Renal cortical epithelial cell (primary cell): ENCODE measurements around the gene LDLRAP1. TPM values are rescaled to one million over a fixed set of nuclear protein-coding genes. Genes with fewer than 3 reads are reported as not detected.

ENCODE experiments used
- DNase-seq: peaks from one replicate; pipeline ENCODE4 v3.0.0-alpha.2; 2011; ENCODE audit warnings: low read depth
- total RNA-seq: library from RNA; depleted of rRNA; stranded (reverse); fragments of >200 nt; gene quantifications from 2 replicates; pipeline ENCODE4 v1.2.3, GENCODE V29; 2014

LDLRAP1 gene
- total RNA-seq, 1 donor from 2014 or later, result 6.9 TPM

DNA sequence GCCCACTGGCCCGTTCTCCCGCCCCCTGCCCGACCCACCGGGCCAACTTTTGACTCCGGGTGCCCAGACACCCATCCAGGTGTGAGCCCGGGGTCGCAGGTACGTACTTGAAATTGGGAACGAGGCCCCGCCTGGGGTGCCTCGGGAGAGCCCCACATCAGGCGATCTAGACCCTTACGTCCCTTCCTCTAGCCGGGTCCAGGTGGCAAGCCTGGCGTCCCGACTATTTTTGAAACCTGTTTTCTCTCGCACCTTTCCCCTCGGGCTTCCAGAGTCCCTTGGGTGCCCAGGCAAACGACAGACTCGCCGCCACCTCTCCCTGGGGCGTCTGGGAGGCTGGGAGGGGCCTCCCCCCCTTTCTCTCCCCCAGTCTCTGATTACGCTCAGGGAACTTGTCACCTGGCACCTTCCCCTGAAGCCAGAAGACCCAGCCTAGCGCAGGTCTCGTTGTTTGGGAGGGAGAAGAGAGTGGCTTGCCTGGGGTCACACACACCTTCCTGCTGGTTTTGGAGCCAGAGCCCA, 898 bp downstream of the LDLRAP1 start:
- DNase-seq, result no peak

- no peak for DNase-seq
Measured at GRCh38 chr1:25544819-25545218, 1.4 kb downstream of the LDLRAP1 start.

DNA sequence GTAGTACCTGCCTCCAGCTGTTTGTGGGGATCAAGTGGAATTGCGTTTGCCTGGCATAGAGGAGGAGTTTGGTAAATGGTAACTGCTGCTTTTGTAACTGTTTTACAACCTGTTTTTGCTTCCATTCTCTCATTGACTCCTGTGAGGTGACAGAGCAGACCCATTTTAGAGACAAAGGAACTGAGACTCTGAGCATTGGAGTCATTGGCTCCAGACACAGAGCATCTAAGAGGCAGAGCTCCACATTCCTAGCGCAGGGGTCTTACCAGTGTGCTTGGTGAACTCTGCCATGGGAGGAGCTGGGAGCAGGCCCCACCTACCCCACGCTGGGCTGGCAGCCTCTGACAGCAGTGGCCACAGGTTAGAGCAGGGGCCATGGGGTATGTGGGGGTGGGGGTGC, 2.4 kb downstream of the LDLRAP1 start:
- no peak for DNase-seq

GRCh38 chr1:25546193-25546592, 2.8 kb downstream of the LDLRAP1 start:
- DNase-seq, result no peak

DNA sequence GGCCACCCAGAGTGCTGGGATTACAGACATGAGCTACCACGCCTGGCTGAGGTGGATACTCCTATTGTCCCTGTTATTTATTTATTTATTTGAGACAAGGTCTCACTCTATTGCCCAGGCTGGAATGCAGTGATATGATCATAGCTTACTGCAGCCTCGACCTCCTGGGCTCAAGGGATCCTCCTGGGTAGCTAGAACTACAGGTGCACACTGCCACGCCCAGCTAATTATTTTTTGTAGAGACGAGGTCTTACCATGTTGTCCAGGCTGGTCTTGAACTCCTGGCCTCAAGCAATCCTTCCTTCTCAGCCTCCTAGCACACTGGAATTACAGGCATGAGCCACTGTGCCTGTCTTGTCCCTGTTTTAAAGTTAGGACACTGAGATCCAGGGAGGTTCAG, 5.2 kb downstream of the LDLRAP1 start:
- no peak for DNase-seq

DNA sequence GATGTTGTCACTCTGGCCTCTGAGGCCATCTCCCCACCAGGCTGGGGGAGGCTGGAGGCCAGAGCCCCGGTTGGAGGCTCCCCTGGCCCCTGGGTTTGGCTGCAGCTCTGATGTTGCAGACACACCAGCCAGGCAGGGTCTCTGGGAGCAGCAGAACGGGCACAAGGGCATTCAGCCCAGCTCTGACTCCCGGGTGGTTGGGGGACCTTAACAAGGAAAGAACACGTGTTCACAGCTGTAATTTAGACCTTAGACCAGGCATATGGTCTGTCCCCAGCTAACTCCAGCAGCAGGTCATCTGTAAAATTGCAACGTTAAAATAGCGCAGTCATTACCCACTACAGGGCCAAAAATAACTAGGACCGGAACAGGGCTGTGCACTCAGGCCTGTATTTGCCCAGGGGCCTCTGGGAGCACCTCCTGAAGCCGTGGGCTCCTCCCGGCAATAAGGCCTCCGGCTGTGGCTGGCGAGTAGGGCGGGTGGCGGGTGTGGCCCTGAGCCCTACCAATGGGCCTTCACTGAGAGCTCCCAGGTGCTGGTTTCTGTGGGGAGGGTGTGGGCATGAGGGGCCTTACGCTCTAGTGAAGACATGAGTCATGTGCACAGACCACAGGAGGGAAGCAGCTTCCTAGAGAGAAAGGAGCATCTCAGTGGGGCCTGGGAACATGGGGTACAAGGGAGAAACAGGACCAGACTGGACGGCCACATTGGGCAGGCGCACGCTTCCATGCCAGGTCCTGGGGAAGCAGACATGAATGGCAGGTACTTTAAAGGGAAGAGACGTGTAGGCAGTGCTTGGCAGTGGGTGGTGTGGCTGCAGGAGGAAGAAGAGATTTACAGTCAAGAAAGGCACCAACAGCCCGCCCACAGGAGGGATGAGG, 6.1 kb downstream of the LDLRAP1 start:
- DNase-seq, result peak; percentile 67

DNA sequence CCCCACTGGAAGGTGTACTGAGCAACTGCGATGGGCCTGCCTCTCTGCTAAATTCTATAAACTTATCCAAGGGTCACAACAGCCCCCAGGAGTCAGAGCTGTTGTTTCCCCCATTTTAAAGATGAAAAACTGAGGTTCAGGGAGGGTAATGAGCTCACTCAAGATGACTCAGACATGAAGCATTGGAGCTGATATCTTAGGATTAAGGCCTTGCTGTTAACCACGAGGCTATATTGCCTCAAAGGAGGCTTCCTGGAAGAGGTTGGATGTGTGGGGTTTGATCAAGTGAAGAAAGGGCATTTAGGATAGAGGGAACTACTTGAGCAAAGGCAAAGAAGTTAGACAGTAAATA, 6.7 kb downstream of the LDLRAP1 start:
- DNase-seq, result peak; percentile 26

GRCh38 chr1:25550683-25551310, 7.4 kb downstream of the LDLRAP1 start:
- DNase-seq, result peak; percentile 40

GRCh38 chr1:25553749-25554429, 10.5 kb downstream of the LDLRAP1 start:
- DNase-seq, result no peak

- DNase-seq, result no peak
Measured at GRCh38 chr1:25554430-25554780, 11.0 kb downstream of the LDLRAP1 start.

DNA sequence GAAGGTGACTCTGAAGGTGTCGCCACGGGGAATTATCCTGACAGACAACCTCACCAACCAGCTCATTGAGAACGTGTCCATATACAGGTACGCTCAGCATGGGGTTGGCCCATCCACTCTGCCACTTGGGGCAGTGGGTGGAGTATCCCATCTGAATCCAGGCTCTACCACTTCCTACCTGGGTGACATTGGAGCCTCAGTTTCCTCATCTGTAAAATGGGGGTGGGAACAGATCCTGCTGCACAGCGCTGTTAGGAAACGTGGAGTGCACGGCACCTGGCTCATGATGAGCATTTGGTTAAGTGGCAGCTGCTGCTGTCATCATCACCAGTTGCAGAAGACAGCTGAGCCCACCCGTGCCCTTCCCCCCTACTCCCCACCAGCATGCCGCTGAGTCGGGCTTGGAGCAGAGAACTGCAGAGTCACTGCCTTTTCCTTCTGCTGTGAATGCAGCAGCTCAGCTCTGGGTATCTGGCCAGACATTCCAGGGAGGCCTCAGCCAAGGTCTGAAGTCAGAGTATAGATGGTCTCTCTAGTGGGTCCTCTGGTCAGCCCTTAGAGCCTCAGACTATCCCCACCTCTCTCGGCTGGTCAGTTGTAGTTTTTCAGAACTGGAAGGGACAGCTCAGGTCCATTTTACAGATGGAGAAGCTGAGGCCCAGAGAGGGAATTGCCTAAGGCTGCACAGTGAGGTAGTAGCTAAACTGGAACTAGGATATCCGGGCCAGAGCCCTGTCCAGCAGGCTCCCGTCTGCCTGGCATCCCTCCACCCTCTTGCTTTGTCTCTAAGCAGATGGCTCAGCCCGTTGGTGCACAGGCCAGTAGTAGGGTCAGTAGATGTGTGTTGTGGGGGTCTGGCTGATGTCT, 11.7 kb downstream of the LDLRAP1 start:
- no peak for DNase-seq

GRCh38 chr1:25555753-25556092, 12.3 kb downstream of the LDLRAP1 start:
- no peak for DNase-seq

DNA sequence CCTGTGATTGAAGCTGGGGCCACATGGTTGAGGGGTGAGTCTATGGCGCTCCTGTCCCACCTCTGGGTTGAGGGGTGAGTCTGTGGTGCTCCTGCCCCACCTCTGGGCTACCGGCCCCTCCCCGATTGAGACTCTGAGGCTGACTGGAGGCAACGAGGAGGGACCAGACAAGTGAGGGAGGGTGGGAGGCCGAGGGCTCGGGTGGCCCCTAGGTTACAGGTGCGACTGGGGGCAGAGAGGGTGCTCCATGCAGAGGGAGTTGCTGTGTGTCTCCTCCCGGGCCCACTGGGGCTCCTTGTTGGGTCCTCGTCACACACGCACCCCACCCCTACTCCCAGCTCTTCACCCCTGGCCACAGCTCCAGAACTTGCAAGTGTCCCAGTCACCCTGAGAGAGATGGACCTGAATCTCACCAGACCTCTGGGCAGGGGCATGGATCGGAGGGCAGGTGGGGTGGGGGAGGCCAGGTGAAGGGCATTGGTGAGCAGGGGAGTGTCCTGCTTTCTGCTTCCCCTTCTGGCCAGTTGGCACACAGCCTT, 12.8 kb downstream of the LDLRAP1 start:
- DNase-seq, result no peak

DNA sequence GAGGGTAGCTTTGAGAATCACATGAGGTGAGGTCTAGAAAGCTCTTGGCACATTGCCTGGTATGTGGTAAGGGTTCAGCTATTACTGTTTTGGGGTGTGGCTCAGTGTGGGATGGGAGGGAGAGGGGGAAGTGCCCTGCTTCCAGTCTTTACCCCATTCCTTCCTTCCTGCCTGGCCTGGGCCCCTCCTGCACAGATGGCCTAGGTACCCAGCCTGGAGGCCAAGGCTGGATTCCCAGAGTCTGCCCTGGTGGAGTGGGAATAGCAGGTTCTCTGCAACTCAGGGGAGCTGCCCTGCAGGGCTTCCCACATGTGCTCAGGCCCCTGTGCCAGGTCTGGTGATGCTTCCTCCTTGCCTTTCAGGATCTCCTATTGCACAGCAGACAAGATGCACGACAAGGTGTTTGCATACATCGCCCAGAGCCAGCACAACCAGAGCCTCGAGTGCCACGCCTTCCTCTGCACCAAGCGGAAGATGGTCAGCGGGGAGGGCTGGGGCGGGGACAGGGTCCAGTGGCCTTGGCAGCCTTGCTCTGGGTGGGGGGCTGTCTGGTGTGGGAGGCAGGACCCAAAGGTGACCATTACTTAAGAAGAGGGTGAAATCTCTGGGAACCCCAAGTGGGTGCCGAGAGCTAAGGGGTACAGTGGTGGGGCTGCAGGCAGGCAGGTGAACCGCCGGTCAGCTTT, 13.5 kb downstream of the LDLRAP1 start:
- DNase-seq, result peak; percentile 67

DNA sequence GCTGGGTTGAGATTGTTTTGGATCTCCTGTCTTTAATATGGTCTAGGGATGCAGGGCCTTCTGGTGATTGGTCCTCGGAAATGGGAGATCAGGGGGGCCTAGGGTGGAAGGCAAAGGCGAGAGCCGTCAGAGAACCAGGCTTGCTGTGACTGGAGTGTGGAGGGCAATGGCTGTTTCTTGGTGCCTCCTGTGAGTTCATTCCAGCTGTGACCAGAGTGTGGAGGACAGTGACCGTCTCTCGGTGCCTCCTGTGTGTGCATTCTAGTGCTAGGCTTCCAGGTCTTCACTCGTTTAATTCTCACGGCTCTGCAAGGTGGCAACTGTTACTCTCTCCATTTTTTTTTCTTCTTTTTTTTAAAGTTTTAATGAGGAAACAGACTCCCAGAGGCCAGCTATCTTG, 14.1 kb downstream of the LDLRAP1 start:
- DNase-seq, result no peak

DNA sequence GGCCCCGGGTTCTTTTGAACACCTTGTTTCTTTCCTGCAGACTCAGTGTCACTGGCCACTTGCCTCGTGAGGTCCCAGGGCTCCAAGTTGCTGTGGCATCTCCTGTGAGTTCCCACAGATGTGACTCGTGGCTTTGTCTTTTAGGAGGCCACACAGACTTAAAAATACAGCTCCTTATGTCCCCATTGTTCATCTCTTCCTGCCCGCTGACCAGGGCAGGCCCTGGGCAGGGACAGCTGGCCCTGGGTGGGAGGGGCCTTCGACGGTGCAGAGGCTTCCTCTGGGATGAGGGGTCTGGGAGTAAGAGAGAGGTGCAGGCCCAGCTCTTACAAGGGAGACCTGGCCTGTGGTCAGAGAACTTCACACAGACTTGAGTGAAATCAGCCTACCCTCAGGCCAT, 15.6 kb downstream of the LDLRAP1 start:
- no peak for DNase-seq

- DNase-seq, result no peak
Measured at GRCh38 chr1:25560001-25560400, 16.6 kb downstream of the LDLRAP1 start.

GRCh38 chr1:25560788-25561187, 17.4 kb downstream of the LDLRAP1 start:
- DNase-seq, result no peak

- no peak for DNase-seq
Measured at GRCh38 chr1:25561421-25562100, 18.2 kb downstream of the LDLRAP1 start.
